DND-41 (cell line): ENCODE results near the gene QPCTL.

Experiments
- EZH2 ChIP-seq: IDR thresholded peaks from 3 replicates; pipeline ENCODE4 v1.6.1; 2012; ENCODE audit warnings: borderline replicate concordance, low read depth, mild to moderate bottlenecking, moderate library complexity, low read length, inconsistent platforms; ENCODE audit not compliant: severe bottlenecking
- TF ChIP-seq, protein P1 (sequence below): IDR thresholded peaks from 2 replicates; pipeline ENCODE4 v1.5.1; 2012; ENCODE audit warnings: borderline replicate concordance, low read length, moderate library complexity, mild to moderate bottlenecking; ENCODE audit not compliant: poor library complexity, severe bottlenecking; ENCODE audit errors: extremely low read depth

DNA sequence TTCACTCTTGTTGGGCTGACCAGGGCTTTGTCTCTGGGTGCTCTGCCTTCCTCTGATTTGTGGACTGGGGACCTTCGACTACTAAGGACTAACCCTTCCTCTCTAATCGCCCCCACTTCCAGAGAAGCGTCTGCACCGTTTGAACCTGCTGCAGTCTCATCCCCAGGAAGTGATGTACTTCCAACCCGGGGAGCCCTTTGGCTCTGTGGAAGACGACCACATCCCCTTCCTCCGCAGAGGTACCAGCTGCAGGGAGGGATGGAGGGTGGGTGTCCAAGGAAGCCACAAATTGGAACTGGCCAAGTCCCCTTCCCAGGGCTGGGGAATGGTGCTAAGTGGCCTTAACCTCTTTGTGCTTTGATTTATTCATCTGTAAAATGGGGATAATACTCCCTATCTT, 9.2 kb downstream of the QPCTL start:
- TF ChIP-seq, protein P1, sequence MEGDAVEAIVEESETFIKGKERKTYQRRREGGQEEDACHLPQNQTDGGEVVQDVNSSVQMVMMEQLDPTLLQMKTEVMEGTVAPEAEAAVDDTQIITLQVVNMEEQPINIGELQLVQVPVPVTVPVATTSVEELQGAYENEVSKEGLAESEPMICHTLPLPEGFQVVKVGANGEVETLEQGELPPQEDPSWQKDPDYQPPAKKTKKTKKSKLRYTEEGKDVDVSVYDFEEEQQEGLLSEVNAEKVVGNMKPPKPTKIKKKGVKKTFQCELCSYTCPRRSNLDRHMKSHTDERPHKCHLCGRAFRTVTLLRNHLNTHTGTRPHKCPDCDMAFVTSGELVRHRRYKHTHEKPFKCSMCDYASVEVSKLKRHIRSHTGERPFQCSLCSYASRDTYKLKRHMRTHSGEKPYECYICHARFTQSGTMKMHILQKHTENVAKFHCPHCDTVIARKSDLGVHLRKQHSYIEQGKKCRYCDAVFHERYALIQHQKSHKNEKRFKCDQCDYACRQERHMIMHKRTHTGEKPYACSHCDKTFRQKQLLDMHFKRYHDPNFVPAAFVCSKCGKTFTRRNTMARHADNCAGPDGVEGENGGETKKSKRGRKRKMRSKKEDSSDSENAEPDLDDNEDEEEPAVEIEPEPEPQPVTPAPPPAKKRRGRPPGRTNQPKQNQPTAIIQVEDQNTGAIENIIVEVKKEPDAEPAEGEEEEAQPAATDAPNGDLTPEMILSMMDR = no peak
- no peak for TF ChIP-seq EZH2
